SK-N-MC (cell line): ENCODE data around the gene NCEH1.

Source experiments
- DNase-seq: peaks from one replicate; pipeline ENCODE4 v3.0.0-alpha.2; 2011; ENCODE audit warnings: low read depth, low spot score
- H3K27ac ChIP-seq: fragments of 200-600 bp; sonication (generic); 2 replicates; pipeline ENCODE4 v1.5.1; 2016; ENCODE audit warnings: mixed run types
- H3K36me3 ChIP-seq: fragments of 200-600 bp; sonication (generic); 2 replicates; pipeline ENCODE4 v1.6.1; 2017; ENCODE audit warnings: antibody characterized with exemption, low read length, mixed read lengths; ENCODE audit not compliant: insufficient read depth
- H3K4me3 ChIP-seq: fragments of 200-600 bp; sonication (generic); 2 replicates; pipeline ENCODE4 v1.5.1; 2016
- H3K9ac ChIP-seq: fragments of 200-600 bp; sonication (generic); 2 replicates; pipeline ENCODE4 v1.8.0; 2017; ENCODE audit warnings: mixed run types, mixed read lengths; ENCODE audit not compliant: insufficient read length
- H3K9me3 ChIP-seq: fragments of 200-600 bp; sonication (generic); 2 replicates; pipeline ENCODE4 v1.6.1; 2017; ENCODE audit warnings: low read depth, mild to moderate bottlenecking, antibody characterized with exemption, low read length, moderate library complexity, mixed read lengths
- EZH2 ChIP-seq: fragments of 200-600 bp; sonication (generic); IDR thresholded peaks from one replicate; pipeline ENCODE4 v1.6.1; 2017; ENCODE audit warnings: antibody characterized with exemption
- FOXP2 ChIP-seq: optimal IDR thresholded peaks from 2 replicates; pipeline ENCODE3; 2011; ENCODE audit warnings: mild to moderate bottlenecking, moderate library complexity; ENCODE audit not compliant: insufficient read depth; ENCODE audit errors: extremely low read length, control extremely low read depth
- POLR2AphosphoS5 ChIP-seq: IDR thresholded peaks from 2 replicates; pipeline ENCODE4 v1.6.1; 2012; ENCODE audit warnings: mild to moderate bottlenecking, low read depth, low read length, borderline replicate concordance

Gene NCEH1

DNA sequence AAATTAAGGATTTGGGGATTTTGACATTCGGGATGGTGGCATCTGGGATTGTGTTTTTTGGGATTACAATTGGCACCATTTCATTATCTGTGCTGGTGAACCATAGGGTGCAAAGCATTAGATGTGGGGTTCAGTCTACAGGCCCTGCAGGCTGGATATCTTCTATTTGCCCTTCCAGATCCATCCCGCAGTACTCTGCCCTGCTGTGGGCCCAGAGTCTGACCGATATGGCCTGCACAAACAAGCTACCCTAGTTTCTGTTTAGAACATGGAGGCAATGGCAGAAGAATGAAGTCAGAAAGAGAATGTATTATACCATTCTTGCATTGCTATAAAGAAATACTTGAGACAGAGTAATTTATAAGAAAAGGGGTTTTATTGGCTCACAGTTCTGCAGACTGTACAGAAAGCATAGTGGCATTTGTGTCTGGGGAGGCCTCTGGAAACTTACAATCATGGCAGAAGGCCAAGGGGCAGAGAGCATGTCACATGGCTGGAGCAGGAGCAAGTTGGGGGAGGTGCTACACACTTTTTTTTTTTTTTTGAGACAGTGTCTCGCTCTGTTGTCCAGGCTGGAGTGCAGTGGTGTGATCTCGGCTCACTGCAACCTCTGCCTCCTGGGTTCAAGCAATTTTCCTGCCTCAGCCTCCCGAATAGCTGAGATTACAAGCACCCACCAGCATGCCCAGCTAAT, 93.7 kb downstream of the NCEH1 start:
- Histone ChIP-seq H3K4me3 (no peak overlapping the region), H3K36me3 (no peaks in the 10 kb centered on the region), H3K27ac (no peak overlapping the region), H3K9ac (no peak overlapping the region), H3K9me3 (no peaks in the 10 kb centered on the region)
- TF ChIP-seq FOXP2 (no peak), POLR2AphosphoS5 (no peak), EZH2 (no peak)
- DNase-seq = no peak

DNA sequence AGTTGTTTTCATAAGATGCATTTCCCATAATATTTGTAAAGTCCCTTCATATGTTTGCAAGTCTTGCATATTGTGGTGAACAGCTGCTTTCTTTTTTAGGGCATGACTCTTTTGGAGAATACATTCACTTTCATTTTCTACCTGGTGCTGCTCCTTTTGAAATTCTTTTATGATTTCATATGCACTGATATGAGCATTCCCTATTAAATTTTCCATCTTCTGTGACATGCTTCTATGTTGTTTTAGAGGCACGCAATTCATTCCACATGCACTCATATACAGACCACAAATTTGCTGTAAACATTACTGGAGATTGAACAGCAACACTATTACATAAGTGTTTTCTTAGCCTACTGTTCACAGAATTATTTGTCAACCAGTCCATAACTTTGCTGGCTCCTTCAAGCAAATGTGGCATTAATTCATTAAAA, 94.8 kb downstream of the NCEH1 start:
- no peak for DNase-seq
- Histone ChIP-seq H3K4me3 (no peak overlapping the region), H3K9me3 (no peaks in the 10 kb centered on the region), H3K36me3 (no peaks in the 10 kb centered on the region), H3K27ac (no peak overlapping the region), H3K9ac (no peak overlapping the region)
- TF ChIP-seq EZH2 = no peak
- TF ChIP-seq POLR2AphosphoS5 = no peak
- TF ChIP-seq FOXP2 = no peak

GRCh38 chr3:172615296-172615695, 95.6 kb downstream of the NCEH1 start:
- H3K36me3 ChIP-seq = no peaks in the 10 kb centered on the region
- DNase-seq = no peak
- TF ChIP-seq EZH2 (no peak), FOXP2 (no peak), POLR2AphosphoS5 (no peak)
- no peaks in the 10 kb centered on the region for H3K9me3 ChIP-seq
- no peak overlapping the region for H3K9ac ChIP-seq
- H3K4me3 ChIP-seq = no peak overlapping the region
- H3K27ac ChIP-seq = no peak overlapping the region

- H3K27ac ChIP-seq = no peak overlapping the region
- H3K9ac ChIP-seq = no peak overlapping the region
- TF ChIP-seq EZH2 (no peak), POLR2AphosphoS5 (no peak), FOXP2 (no peak)
- no peak overlapping the region for H3K4me3 ChIP-seq
- no peak for DNase-seq
- no peaks in the 10 kb centered on the region for H3K9me3 ChIP-seq
- H3K36me3 ChIP-seq = no peaks in the 10 kb centered on the region
Observed at GRCh38 chr3:172614340-172615274, 96.3 kb downstream of the NCEH1 start.

GRCh38 chr3:172613845-172614244, 97.0 kb downstream of the NCEH1 start:
- H3K4me3 ChIP-seq = no peak overlapping the region
- H3K9me3 ChIP-seq = no peaks in the 10 kb centered on the region
- no peak for DNase-seq
- no peak overlapping the region for H3K9ac ChIP-seq
- H3K27ac ChIP-seq = no peak overlapping the region
- no peak for TF ChIP-seq FOXP2
- no peak for TF ChIP-seq POLR2AphosphoS5
- TF ChIP-seq EZH2 = no peak
- H3K36me3 ChIP-seq = no peaks in the 10 kb centered on the region

DNA sequence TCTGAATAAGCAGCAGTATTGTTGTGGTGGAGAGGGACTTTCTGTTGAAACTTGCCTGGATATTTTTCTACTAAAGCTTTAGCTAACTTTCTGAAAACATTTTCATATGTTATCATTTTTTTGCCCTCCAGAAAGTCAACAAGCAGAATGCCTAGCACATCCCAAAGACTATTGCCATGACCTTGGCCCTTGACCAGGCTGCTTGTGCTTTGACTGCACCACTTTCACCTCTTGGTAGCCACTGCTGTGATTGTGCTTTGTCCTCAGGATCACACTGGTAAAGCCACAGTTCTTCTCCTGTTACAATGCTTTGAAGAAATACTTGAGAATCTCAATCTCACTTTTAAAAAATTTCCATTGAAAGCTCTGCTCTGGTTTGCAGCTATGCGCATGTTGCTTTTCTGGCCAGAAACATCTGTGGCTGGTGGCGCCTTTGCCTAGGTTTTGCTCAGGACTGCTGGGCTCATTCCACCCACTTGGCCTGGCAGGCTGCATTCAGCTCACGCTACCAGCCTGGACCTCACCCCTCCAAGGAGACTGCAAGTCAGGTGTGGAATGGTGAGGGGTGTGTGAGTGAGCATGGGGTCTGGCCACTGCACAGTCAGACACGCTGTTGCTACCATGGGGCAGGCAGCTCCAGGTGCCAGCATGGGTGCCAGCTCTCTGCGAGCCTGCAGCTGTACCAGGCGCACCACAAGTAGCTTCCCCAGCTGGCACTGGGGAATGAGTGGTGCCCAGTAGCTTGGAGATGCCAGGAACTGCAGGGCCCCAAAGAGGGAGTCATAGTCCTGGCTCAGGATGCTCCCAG, 97.8 kb downstream of the NCEH1 start:
- no peak overlapping the region for H3K4me3 ChIP-seq
- H3K9me3 ChIP-seq = no peaks in the 10 kb centered on the region
- H3K9ac ChIP-seq = no peak overlapping the region
- no peak overlapping the region for H3K27ac ChIP-seq
- H3K36me3 ChIP-seq = no peaks in the 10 kb centered on the region
- no peak for DNase-seq
- no peak for TF ChIP-seq EZH2
- TF ChIP-seq POLR2AphosphoS5 = no peak
- TF ChIP-seq FOXP2 = no peak

DNA sequence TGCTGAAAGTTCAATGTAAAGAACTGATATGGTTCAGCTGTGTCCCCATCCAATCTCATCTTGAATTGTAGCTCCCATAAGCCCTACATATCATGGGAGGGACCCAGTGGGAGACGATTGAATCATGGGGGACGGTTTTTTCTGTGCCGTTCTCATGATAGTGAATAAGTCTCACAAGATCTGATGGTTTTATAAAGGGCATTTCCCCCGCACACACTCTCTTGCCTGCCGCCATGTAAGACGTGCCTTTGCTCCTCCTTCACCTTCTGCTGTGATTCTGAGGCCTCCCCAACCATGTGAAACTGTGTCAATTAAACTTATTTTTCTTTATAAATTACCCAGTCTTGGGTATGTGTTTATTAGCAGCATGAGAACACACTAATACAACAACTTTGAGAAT, 101.1 kb downstream of the NCEH1 start:
- Histone ChIP-seq H3K36me3 (no peaks in the 10 kb centered on the region), H3K9me3 (no peaks in the 10 kb centered on the region), H3K9ac (no peak overlapping the region), H3K4me3 (no peak overlapping the region), H3K27ac (no peak overlapping the region)
- no peak for DNase-seq
- TF ChIP-seq POLR2AphosphoS5 = no peak
- no peak for TF ChIP-seq EZH2
- no peak for TF ChIP-seq FOXP2

DNA sequence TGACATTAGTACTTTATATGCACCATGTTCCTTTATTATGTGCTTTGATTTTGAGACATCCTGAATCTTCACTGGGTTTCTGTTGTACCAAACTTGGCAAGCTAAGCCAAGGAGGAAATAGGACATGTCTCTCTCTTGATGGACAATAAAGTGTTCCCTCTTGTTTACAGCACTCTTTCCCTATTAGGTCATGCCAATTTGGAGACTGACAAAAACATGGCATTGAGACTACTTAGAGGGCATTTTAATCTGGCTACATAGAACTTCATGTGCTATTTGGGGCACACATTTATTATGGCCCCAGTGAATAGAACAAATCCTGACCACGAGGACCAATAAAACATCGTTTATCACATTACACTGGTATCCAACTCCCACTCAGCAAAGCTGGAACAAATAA, 102.3 kb downstream of the NCEH1 start:
- H3K4me3 ChIP-seq = no peak overlapping the region
- no peak overlapping the region for H3K9ac ChIP-seq
- no peaks in the 10 kb centered on the region for H3K36me3 ChIP-seq
- TF ChIP-seq POLR2AphosphoS5 = no peak
- TF ChIP-seq EZH2 = no peak
- TF ChIP-seq FOXP2 = no peak
- no peaks in the 10 kb centered on the region for H3K9me3 ChIP-seq
- no peak for DNase-seq
- no peak overlapping the region for H3K27ac ChIP-seq
